GM23338 (cell line): ENCODE results near the gene LRRC3.

Experiments used
- CREB1 ChIP-seq: fragments of 250-450 bp; sonication (Bioruptor Pico); IDR thresholded peaks from 2 replicates; pipeline ENCODE4 v1.5.0; 2020; ENCODE audit warnings: low read depth, mild to moderate bottlenecking, moderate library complexity
- EZH2 ChIP-seq: fragments of 200-600 bp; sonication (generic); IDR thresholded peaks from one replicate; pipeline ENCODE4 v1.8.0; 2017; ENCODE audit warnings: antibody characterized with exemption, mild to moderate bottlenecking, low read depth; ENCODE audit not compliant: unreplicated experiment
- EZH2phosphoT487 ChIP-seq: fragments of 200-600 bp; sonication (generic); IDR thresholded peaks from one replicate; pipeline ENCODE4 v1.8.1; 2018; ENCODE audit warnings: antibody characterized with exemption; ENCODE audit not compliant: unreplicated experiment
- JUNB ChIP-seq: IDR thresholded peaks from one replicate; pipeline ENCODE4 v1.6.1; 2016; ENCODE audit warnings: antibody characterized with exemption; ENCODE audit not compliant: unreplicated experiment
- POLR2AphosphoS5 ChIP-seq: IDR thresholded peaks from 2 replicates; pipeline ENCODE4 v1.6.1; 2016; ENCODE audit warnings: antibody characterized with exemption, low read depth
- STAT1 ChIP-seq: IDR thresholded peaks from one replicate; pipeline ENCODE4 v1.6.1; 2016; ENCODE audit warnings: antibody characterized with exemption; ENCODE audit not compliant: unreplicated experiment
- ZNF114 ChIP-seq: fragments of 250-450 bp; sonication (Bioruptor Pico); IDR thresholded peaks from 2 replicates; pipeline ENCODE4 v1.5.0; 2020; ENCODE audit warnings: mild to moderate bottlenecking, moderate library complexity
- TF ChIP-seq, protein P1 (sequence below), 2 experiments: fragments of 200-600 bp in 1 of 2; sonication (generic) in 1 of 2; conservative IDR thresholded peaks; 2 replicates each; pipeline versions ENCODE4 v1.5.1 to v1.6.1; 2016 to 2017; ENCODE audit warnings: antibody characterized with exemption in 2 of 2, low read depth in 2 of 2, mild to moderate bottlenecking in 2 of 2, moderate library complexity in 1 of 2
- TF ChIP-seq, protein P2 (sequence below): IDR thresholded peaks from one replicate; pipeline ENCODE4 v1.6.1; 2018; ENCODE audit warnings: antibody characterized with exemption; ENCODE audit not compliant: unreplicated experiment
- TF ChIP-seq, protein P3 (sequence below): IDR thresholded peaks from 2 replicates; pipeline ENCODE4 v1.6.1; 2016; ENCODE audit warnings: antibody characterized with exemption
- TF ChIP-seq, protein P4 (sequence below): fragments of 250-450 bp; sonication (Bioruptor Pico); IDR thresholded peaks from 2 replicates; pipeline ENCODE4 v1.5.0; 2020; ENCODE audit warnings: mild to moderate bottlenecking, moderate library complexity

DNA sequence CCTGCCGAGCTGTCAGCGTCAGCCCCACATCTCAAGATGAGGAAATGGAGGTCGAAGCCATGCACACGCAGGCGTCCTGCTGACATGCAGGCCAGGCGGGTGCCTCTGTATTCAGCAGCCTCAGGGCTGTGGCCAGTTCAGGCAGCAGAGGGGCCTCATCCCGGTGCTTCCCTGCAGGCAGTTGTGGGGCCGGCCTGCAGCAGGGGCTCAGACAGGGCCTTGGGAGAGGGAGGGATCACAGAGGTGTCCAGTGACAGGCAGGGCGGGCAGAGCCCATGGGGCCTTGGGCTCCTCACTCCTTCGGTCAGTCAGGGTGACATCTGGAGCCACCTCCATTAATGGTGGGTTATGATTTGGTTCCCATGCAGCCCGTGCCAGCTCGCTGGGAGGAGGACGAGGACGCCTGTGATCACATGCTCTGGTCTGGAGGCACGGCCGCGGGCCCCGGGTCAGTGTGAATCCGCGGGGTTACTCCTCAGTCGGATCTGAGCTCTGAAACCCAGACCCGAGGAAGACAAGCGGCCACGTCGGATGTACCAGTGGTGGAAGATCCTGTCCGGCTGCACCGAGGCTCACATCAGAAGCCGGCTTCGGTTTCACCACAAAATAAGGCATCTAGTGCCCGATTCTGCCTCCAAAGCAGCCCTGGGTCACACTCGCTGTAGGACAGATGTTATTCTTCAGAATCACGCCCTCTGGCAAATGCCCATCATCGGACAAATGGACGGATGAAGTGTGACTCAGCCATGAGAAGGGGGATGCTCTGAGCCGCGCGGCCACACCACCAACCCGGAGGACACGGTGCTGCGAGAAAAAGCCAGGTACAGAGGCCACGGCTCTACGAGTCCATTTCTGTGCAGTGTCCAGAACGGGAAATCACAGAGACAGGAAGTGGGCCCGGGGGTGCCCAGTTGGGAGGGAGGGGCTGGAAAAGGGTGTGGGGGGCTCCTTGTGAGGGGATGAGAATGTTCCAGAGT, 51.3 kb downstream of the LRRC3 start:
- TF ChIP-seq, protein P1, sequence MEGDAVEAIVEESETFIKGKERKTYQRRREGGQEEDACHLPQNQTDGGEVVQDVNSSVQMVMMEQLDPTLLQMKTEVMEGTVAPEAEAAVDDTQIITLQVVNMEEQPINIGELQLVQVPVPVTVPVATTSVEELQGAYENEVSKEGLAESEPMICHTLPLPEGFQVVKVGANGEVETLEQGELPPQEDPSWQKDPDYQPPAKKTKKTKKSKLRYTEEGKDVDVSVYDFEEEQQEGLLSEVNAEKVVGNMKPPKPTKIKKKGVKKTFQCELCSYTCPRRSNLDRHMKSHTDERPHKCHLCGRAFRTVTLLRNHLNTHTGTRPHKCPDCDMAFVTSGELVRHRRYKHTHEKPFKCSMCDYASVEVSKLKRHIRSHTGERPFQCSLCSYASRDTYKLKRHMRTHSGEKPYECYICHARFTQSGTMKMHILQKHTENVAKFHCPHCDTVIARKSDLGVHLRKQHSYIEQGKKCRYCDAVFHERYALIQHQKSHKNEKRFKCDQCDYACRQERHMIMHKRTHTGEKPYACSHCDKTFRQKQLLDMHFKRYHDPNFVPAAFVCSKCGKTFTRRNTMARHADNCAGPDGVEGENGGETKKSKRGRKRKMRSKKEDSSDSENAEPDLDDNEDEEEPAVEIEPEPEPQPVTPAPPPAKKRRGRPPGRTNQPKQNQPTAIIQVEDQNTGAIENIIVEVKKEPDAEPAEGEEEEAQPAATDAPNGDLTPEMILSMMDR (conservative IDR thresholded peaks at IDR 0.05; ENCODE audit: low read depth in 2 of 2): no peak
- TF ChIP-seq, protein P2, sequence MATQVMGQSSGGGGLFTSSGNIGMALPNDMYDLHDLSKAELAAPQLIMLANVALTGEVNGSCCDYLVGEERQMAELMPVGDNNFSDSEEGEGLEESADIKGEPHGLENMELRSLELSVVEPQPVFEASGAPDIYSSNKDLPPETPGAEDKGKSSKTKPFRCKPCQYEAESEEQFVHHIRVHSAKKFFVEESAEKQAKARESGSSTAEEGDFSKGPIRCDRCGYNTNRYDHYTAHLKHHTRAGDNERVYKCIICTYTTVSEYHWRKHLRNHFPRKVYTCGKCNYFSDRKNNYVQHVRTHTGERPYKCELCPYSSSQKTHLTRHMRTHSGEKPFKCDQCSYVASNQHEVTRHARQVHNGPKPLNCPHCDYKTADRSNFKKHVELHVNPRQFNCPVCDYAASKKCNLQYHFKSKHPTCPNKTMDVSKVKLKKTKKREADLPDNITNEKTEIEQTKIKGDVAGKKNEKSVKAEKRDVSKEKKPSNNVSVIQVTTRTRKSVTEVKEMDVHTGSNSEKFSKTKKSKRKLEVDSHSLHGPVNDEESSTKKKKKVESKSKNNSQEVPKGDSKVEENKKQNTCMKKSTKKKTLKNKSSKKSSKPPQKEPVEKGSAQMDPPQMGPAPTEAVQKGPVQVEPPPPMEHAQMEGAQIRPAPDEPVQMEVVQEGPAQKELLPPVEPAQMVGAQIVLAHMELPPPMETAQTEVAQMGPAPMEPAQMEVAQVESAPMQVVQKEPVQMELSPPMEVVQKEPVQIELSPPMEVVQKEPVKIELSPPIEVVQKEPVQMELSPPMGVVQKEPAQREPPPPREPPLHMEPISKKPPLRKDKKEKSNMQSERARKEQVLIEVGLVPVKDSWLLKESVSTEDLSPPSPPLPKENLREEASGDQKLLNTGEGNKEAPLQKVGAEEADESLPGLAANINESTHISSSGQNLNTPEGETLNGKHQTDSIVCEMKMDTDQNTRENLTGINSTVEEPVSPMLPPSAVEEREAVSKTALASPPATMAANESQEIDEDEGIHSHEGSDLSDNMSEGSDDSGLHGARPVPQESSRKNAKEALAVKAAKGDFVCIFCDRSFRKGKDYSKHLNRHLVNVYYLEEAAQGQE: no peak
- TF ChIP-seq EZH2: no peak
- TF ChIP-seq EZH2phosphoT487: no peak
- TF ChIP-seq POLR2AphosphoS5: no peak
- TF ChIP-seq, protein P3, sequence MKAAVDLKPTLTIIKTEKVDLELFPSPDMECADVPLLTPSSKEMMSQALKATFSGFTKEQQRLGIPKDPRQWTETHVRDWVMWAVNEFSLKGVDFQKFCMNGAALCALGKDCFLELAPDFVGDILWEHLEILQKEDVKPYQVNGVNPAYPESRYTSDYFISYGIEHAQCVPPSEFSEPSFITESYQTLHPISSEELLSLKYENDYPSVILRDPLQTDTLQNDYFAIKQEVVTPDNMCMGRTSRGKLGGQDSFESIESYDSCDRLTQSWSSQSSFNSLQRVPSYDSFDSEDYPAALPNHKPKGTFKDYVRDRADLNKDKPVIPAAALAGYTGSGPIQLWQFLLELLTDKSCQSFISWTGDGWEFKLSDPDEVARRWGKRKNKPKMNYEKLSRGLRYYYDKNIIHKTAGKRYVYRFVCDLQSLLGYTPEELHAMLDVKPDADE: no peak
- TF ChIP-seq CREB1 (CRISPR knock-in tag): no peak
- no peak for TF ChIP-seq STAT1
- TF ChIP-seq JUNB: no peak
- TF ChIP-seq, protein P4, sequence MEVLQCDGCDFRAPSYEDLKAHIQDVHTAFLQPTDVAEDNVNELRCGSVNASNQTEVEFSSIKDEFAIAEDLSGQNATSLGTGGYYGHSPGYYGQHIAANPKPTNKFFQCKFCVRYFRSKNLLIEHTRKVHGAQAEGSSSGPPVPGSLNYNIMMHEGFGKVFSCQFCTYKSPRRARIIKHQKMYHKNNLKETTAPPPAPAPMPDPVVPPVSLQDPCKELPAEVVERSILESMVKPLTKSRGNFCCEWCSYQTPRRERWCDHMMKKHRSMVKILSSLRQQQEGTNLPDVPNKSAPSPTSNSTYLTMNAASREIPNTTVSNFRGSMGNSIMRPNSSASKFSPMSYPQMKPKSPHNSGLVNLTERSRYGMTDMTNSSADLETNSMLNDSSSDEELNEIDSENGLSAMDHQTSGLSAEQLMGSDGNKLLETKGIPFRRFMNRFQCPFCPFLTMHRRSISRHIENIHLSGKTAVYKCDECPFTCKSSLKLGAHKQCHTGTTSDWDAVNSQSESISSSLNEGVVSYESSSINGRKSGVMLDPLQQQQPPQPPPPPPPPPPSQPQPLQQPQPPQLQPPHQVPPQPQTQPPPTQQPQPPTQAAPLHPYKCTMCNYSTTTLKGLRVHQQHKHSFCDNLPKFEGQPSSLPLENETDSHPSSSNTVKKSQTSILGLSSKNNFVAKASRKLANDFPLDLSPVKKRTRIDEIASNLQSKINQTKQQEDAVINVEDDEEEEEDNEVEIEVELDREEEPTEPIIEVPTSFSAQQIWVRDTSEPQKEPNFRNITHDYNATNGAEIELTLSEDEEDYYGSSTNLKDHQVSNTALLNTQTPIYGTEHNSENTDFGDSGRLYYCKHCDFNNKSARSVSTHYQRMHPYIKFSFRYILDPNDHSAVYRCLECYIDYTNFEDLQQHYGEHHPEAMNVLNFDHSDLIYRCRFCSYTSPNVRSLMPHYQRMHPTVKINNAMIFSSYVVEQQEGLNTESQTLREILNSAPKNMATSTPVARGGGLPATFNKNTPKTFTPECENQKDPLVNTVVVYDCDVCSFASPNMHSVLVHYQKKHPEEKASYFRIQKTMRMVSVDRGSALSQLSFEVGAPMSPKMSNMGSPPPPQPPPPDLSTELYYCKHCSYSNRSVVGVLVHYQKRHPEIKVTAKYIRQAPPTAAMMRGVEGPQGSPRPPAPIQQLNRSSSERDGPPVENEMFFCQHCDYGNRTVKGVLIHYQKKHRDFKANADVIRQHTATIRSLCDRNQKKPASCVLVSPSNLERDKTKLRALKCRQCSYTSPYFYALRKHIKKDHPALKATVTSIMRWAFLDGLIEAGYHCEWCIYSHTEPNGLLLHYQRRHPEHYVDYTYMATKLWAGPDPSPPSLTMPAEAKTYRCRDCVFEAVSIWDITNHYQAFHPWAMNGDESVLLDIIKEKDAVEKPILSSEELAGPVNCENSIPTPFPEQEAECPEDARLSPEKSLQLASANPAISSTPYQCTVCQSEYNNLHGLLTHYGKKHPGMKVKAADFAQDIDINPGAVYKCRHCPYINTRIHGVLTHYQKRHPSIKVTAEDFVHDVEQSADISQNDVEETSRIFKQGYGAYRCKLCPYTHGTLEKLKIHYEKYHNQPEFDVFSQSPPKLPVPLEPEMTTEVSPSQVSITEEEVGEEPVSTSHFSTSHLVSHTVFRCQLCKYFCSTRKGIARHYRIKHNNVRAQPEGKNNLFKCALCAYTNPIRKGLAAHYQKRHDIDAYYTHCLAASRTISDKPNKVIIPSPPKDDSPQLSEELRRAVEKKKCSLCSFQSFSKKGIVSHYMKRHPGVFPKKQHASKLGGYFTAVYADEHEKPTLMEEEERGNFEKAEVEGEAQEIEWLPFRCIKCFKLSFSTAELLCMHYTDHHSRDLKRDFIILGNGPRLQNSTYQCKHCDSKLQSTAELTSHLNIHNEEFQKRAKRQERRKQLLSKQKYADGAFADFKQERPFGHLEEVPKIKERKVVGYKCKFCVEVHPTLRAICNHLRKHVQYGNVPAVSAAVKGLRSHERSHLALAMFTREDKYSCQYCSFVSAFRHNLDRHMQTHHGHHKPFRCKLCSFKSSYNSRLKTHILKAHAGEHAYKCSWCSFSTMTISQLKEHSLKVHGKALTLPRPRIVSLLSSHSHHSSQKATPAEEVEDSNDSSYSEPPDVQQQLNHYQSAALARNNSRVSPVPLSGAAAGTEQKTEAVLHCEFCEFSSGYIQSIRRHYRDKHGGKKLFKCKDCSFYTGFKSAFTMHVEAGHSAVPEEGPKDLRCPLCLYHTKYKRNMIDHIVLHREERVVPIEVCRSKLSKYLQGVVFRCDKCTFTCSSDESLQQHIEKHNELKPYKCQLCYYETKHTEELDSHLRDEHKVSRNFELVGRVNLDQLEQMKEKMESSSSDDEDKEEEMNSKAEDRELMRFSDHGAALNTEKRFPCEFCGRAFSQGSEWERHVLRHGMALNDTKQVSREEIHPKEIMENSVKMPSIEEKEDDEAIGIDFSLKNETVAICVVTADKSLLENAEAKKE (CRISPR knock-in tag): no peak
- TF ChIP-seq ZNF114 (CRISPR knock-in tag): no peak
